Chondrocyte (in vitro differentiated cells): ENCODE measurements around the gene SOS1. TPM values are rescaled to one million over a fixed set of nuclear protein-coding genes. Genes with fewer than 3 reads are reported as not detected.
A peak's percentile ranks its signal among the peaks of the same experiment; 100 is the strongest.

Experiments
- DNase-seq: peaks from one replicate; pipeline ENCODE4 v3.0.0; 2021; ENCODE audit warnings: mixed read lengths, low spot score
- H3K27ac Mint-ChIP-seq: one replicate; pipeline ENCODE4 v1.8.0; 2021; ENCODE audit warnings: mild to moderate bottlenecking, moderate library complexity, mixed read lengths; ENCODE audit not compliant: unreplicated experiment
- H3K27me3 Mint-ChIP-seq: 2 replicates; pipeline ENCODE4 v1.8.0; 2021; ENCODE audit warnings: low read depth, mixed read lengths
- H3K36me3 Mint-ChIP-seq: 2 replicates; pipeline ENCODE4 v1.8.0; 2021; ENCODE audit warnings: low read depth, mixed read lengths
- H3K4me1 Mint-ChIP-seq: 2 replicates; pipeline ENCODE4 v1.8.0; 2021; ENCODE audit warnings: low read depth, mild to moderate bottlenecking, mixed read lengths
- H3K4me3 Mint-ChIP-seq: one replicate; pipeline ENCODE4 v1.8.0; 2021; ENCODE audit warnings: mild to moderate bottlenecking, moderate library complexity, mixed read lengths; ENCODE audit not compliant: unreplicated experiment
- H3K9me3 Mint-ChIP-seq: 2 replicates; pipeline ENCODE4 v1.8.0; 2021; ENCODE audit warnings: low read depth, mixed read lengths
- CTCF ChIP-seq: fragments of 200-600 bp; sonication (generic); IDR thresholded peaks from 2 replicates; pipeline ENCODE4 v1.5.0; 2021; ENCODE audit warnings: antibody characterized with exemption, mild to moderate bottlenecking, moderate library complexity
- total RNA-seq: library from RNA; stranded (reverse); gene quantifications from 3 replicates; pipeline ENCODE4 v1.2.1, GENCODE V29; 2021

SOS1 gene
- total RNA-seq, 1 donor from 2014 or later, result 37.2 TPM

GRCh38 chr2:38951766-38952165 lies 169.1 kb downstream of the SOS1 start:
- TF ChIP-seq CTCF, result no peak
- Mint-ChIP-seq H3K9me3 (no peaks in the 10 kb centered on the region), H3K27ac (no peak overlapping the region), H3K4me1 (peaks cover 7% of the 10 kb centered on the region), H3K27me3 (peaks cover 5% of the 10 kb centered on the region), H3K4me3 (no peak overlapping the region), H3K36me3 (peaks cover 1% of the 10 kb centered on the region)
- no peak for DNase-seq

GRCh38 chr2:38948995-38949394 lies 171.9 kb downstream of the SOS1 start:
- peaks cover 5% of the 10 kb centered on the region for H3K27me3 Mint-ChIP-seq
- DNase-seq, result no peak
- H3K4me1 Mint-ChIP-seq, result peaks cover 7% of the 10 kb centered on the region
- no peak overlapping the region for H3K4me3 Mint-ChIP-seq
- no peaks in the 10 kb centered on the region for H3K36me3 Mint-ChIP-seq
- H3K9me3 Mint-ChIP-seq, result no peaks in the 10 kb centered on the region
- H3K27ac Mint-ChIP-seq, result no peak overlapping the region
- TF ChIP-seq CTCF, result no peak

GRCh38 chr2:38948387-38948882 lies 172.4 kb downstream of the SOS1 start:
- no peak for DNase-seq
- no peaks in the 10 kb centered on the region for H3K9me3 Mint-ChIP-seq
- H3K27me3 Mint-ChIP-seq, result peaks cover 4% of the 10 kb centered on the region
- peaks cover 7% of the 10 kb centered on the region for H3K4me1 Mint-ChIP-seq
- no peak overlapping the region for H3K4me3 Mint-ChIP-seq
- no peak for TF ChIP-seq CTCF
- H3K27ac Mint-ChIP-seq, result no peak overlapping the region
- H3K36me3 Mint-ChIP-seq, result no peaks in the 10 kb centered on the region

GRCh38 chr2:38947241-38948239 lies 173.3 kb downstream of the SOS1 start:
- Mint-ChIP-seq H3K36me3 (no peaks in the 10 kb centered on the region), H3K27ac (peak overlapping the region; percentile 17), H3K4me1 (peaks cover 7% of the 10 kb centered on the region), H3K4me3 (no peak overlapping the region), H3K27me3 (no peaks in the 10 kb centered on the region), H3K9me3 (no peaks in the 10 kb centered on the region)
- no peak for DNase-seq
- peak; percentile 88 for TF ChIP-seq CTCF

GRCh38 chr2:38945911-38946310 lies 174.9 kb downstream of the SOS1 start:
- H3K4me1 Mint-ChIP-seq, result peaks cover 7% of the 10 kb centered on the region
- H3K27me3 Mint-ChIP-seq, result no peaks in the 10 kb centered on the region
- DNase-seq, result no peak
- no peak overlapping the region for H3K27ac Mint-ChIP-seq
- no peaks in the 10 kb centered on the region for H3K36me3 Mint-ChIP-seq
- H3K4me3 Mint-ChIP-seq, result no peak overlapping the region
- no peak for TF ChIP-seq CTCF
- H3K9me3 Mint-ChIP-seq, result no peaks in the 10 kb centered on the region
